ENCODE results near the gene TSPY8. TPM values are rescaled to one million over a fixed set of nuclear protein-coding genes. Genes with fewer than 3 reads are reported as not detected.
"Not testable (repeated sequence)": the region's sequence is repeated elsewhere in the genome, so short reads cannot be mapped to it uniquely, and the experiment has no call there.

The TSPY8 gene, protein sequence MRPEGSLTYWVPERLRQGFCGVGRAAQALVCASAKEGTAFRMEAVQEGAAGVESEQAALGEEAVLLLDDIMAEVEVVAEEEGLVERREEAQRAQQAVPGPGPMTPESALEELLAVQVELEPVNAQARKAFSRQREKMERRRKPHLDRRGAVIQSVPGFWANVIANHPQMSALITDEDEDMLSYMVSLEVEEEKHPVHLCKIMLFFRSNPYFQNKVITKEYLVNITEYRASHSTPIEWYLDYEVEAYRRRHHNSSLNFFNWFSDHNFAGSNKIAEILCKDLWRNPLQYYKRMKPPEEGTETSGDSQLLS
- polyA plus RNA-seq (not detected in 3 replicates), polyA minus RNA-seq (not detected in 3 replicates)
- not detected for polyA plus RNA-seq (2011; ENCODE audit: low read depth)
- polyA plus RNA-seq (2011; cell fraction: cytosol; rRNA removed): not detected in 2 replicates
- not detected in 2 replicates for polyA plus RNA-seq (2011; cell fraction: nucleus; rRNA removed)
- polyA plus RNA-seq (2012; ENCODE audit: low replicate concordance): not detected in 2 replicates
- not detected for polyA minus RNA-seq (2011; cell fraction: cytosol; rRNA and poly(A)+ RNA removed)
- polyA minus RNA-seq (2011; cell fraction: nucleus; rRNA and poly(A)+ RNA removed): not detected in 2 replicates

DNA sequence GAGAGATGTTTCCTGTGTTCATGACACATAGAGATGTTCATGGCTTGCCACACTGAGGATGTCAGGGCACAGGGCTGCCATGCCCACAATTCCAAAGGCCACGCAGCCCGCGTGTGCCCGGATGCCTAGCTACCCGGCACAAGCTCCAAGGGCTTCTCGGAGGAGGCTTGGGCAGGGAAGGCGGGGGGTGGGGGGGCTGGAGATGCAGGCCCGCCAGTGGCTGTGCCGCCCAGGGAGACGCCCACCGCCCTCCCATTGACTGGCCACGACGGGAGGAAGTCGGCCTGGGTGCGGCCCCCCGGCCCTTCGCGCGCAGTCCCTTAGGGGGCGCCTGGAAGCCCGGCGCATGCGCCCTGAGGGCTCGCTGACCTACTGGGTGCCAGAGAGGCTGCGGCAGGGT is at the start of gene TSPY8:
TSPY8 (plus strand) TSS at position 301 of the 400 bp plus-strand sequence; CDS start at position 347, 46 bp downstream.
- H3K9ac ChIP-seq (ENCODE audit: control insufficient read depth, extremely low read depth, insufficient read depth, low read length); H3K27me3 ChIP-seq (ENCODE audit: control insufficient read depth, extremely low read depth, insufficient read depth, low read length); FAIRE-seq; H3K9me1 ChIP-seq (ENCODE audit: control insufficient read depth, extremely low read depth, insufficient read depth, low read length); H3K4me3 ChIP-seq (ENCODE audit: control insufficient read depth in 2 of 3, extremely low read depth in 1 of 3, insufficient read depth in 2 of 3, low read depth in 1 of 3, low read length in 3 of 3); dilution Hi-C loops (cut with MboI; ENCODE audit: extremely low pct_ligation_motif_present, low sequenced_read_pairs); H2AFZ ChIP-seq (ENCODE audit: control insufficient read depth, low read length); H4K20me1 ChIP-seq (ENCODE audit: control insufficient read depth, extremely low read depth, insufficient read depth, low read length); H3K36me3 ChIP-seq (ENCODE audit: control insufficient read depth in 2 of 2, extremely low read depth in 1 of 2, insufficient read depth in 2 of 2, low read length in 2 of 2); H3K79me2 ChIP-seq (ENCODE audit: control insufficient read depth, insufficient read depth, low read length); H3K9me3 ChIP-seq (ENCODE audit: control insufficient read depth, low read depth, low read length); DNase-seq (ENCODE audit: low read depth, low spot score); H3K4me1 ChIP-seq (ENCODE audit: control insufficient read depth, extremely low read depth, insufficient read depth, low read length); H3K27ac ChIP-seq (ENCODE audit: control insufficient read depth, insufficient read depth, low read length); H3K4me2 ChIP-seq (ENCODE audit: control insufficient read depth, extremely low read depth, insufficient read depth, low read depth, low read length): not testable (repeated sequence)

- Histone ChIP-seq H3K4me1 (ENCODE audit: control insufficient read depth, extremely low read depth, insufficient read depth, low read length) (no peaks in the 10 kb centered on the region), H4K20me1 (ENCODE audit: control insufficient read depth, extremely low read depth, insufficient read depth, low read length) (no peaks in the 10 kb centered on the region), H3K9ac (ENCODE audit: control insufficient read depth, extremely low read depth, insufficient read depth, low read length) (no peak overlapping the region), H3K9me3 (ENCODE audit: control insufficient read depth, low read depth, low read length) (no peaks in the 10 kb centered on the region), H3K9me1 (ENCODE audit: control insufficient read depth, extremely low read depth, insufficient read depth, low read length) (no peaks in the 10 kb centered on the region), H3K4me2 (ENCODE audit: control insufficient read depth, extremely low read depth, insufficient read depth, low read depth, low read length) (no peak overlapping the region), H3K79me2 (ENCODE audit: control insufficient read depth, insufficient read depth, low read length) (no peaks in the 10 kb centered on the region), H3K27me3 (ENCODE audit: control insufficient read depth, extremely low read depth, insufficient read depth, low read length) (no peaks in the 10 kb centered on the region), H3K27ac (ENCODE audit: control insufficient read depth, insufficient read depth, low read length) (no peak overlapping the region), H3K4me3 (ENCODE audit: control insufficient read depth in 2 of 3, extremely low read depth in 1 of 3, insufficient read depth in 2 of 3, low read depth in 1 of 3, low read length in 3 of 3) (no peak overlapping the region), H3K36me3 (ENCODE audit: control insufficient read depth in 2 of 2, extremely low read depth in 1 of 2, insufficient read depth in 2 of 2, low read length in 2 of 2) (no peaks in the 10 kb centered on the region), H2AFZ (ENCODE audit: control insufficient read depth, low read length) (no peak overlapping the region)
- FAIRE-seq (no peak), DNase-seq (ENCODE audit: low read depth, low spot score) (no peak)
- no peak for TF ChIP-seq EZH2 (IDR thresholded peaks at IDR 0.05; ENCODE audit: low read length)
- TF ChIP-seq CTCF (optimal IDR thresholded peaks at IDR 0.05 in 1 of 3, IDR thresholded peaks at IDR 0.05 in 1 of 3, conservative IDR thresholded peaks at IDR 0.05 in 1 of 3; ENCODE audit: extremely low read depth in 1 of 3, insufficient read depth in 2 of 3, low read length in 3 of 3): no peak
- dilution Hi-C loops (cut with MboI; ENCODE audit: extremely low pct_ligation_motif_present, low sequenced_read_pairs): no loop called here
Observed at GRCh38 chrY:9320996-9321395, 36.6 kb upstream of the TSPY8 start.

DNA sequence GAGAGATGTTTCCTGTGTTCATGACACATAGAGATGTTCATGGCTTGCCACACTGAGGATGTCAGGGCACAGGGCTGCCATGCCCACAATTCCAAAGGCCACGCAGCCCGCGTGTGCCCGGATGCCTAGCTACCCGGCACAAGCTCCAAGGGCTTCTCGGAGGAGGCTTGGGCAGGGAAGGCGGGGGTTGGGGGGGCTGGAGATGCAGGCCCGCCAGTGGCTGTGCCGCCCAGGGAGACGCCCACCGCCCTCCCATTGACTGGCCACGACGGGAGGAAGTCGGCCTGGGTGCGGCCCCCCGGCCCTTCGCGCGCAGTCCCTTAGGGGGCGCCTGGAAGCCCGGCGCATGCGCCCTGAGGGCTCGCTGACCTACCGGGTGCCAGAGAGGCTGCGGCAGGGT is 20.4 kb upstream of the TSPY8 start, which contains the start of gene TSPY4:
TSPY4 (plus strand) TSS at position 301 of the 400 bp plus-strand sequence; CDS start at position 347, 46 bp downstream.
- H3K27me3 ChIP-seq (ENCODE audit: control insufficient read depth, extremely low read depth, insufficient read depth, low read length); H3K9ac ChIP-seq (ENCODE audit: control insufficient read depth, extremely low read depth, insufficient read depth, low read length); H2AFZ ChIP-seq (ENCODE audit: control insufficient read depth, low read length); dilution Hi-C loops (cut with MboI; ENCODE audit: extremely low pct_ligation_motif_present, low sequenced_read_pairs); H3K9me1 ChIP-seq (ENCODE audit: control insufficient read depth, extremely low read depth, insufficient read depth, low read length); H3K9me3 ChIP-seq (ENCODE audit: control insufficient read depth, low read depth, low read length); H3K4me2 ChIP-seq (ENCODE audit: control insufficient read depth, extremely low read depth, insufficient read depth, low read depth, low read length); H3K4me3 ChIP-seq (ENCODE audit: control insufficient read depth in 2 of 3, extremely low read depth in 1 of 3, insufficient read depth in 2 of 3, low read depth in 1 of 3, low read length in 3 of 3); H3K4me1 ChIP-seq (ENCODE audit: control insufficient read depth, extremely low read depth, insufficient read depth, low read length); H3K36me3 ChIP-seq (ENCODE audit: control insufficient read depth in 2 of 2, extremely low read depth in 1 of 2, insufficient read depth in 2 of 2, low read length in 2 of 2); H4K20me1 ChIP-seq (ENCODE audit: control insufficient read depth, extremely low read depth, insufficient read depth, low read length); DNase-seq (ENCODE audit: low read depth, low spot score); H3K27ac ChIP-seq (ENCODE audit: control insufficient read depth, insufficient read depth, low read length); FAIRE-seq; H3K79me2 ChIP-seq (ENCODE audit: control insufficient read depth, insufficient read depth, low read length): not testable (repeated sequence)

DNA sequence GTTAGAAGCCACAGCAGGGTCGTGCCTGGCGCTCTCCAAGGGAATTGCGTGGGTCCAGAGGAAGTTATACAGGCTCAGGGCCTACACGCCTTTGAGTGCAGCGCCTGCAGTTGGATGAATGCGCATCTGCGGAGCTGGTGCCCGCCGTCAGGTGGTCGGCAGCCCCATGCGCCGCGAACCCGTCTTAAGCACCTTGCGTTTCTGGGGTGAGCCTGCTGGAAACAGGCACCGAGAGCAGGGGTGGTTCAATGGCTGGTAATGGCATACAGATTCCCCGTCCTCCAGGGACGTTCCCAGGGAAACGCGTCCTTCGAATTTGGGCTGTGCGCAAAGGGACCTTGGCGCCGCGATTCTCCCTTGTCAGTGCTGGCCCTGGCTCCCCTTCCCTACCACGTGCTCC is 38.9 kb downstream of the TSPY8 start:
- dilution Hi-C loops (cut with MboI; ENCODE audit: extremely low pct_ligation_motif_present, low sequenced_read_pairs); H3K27me3 ChIP-seq (ENCODE audit: control insufficient read depth, extremely low read depth, insufficient read depth, low read length); H3K27ac ChIP-seq (ENCODE audit: control insufficient read depth, insufficient read depth, low read length); FAIRE-seq; H3K9ac ChIP-seq (ENCODE audit: control insufficient read depth, extremely low read depth, insufficient read depth, low read length); H3K79me2 ChIP-seq (ENCODE audit: control insufficient read depth, insufficient read depth, low read length); DNase-seq (ENCODE audit: low read depth, low spot score); H3K4me2 ChIP-seq (ENCODE audit: control insufficient read depth, extremely low read depth, insufficient read depth, low read depth, low read length); H3K9me3 ChIP-seq (ENCODE audit: control insufficient read depth, low read depth, low read length); H3K36me3 ChIP-seq (ENCODE audit: control insufficient read depth in 2 of 2, extremely low read depth in 1 of 2, insufficient read depth in 2 of 2, low read length in 2 of 2); H3K9me1 ChIP-seq (ENCODE audit: control insufficient read depth, extremely low read depth, insufficient read depth, low read length); H3K4me1 ChIP-seq (ENCODE audit: control insufficient read depth, extremely low read depth, insufficient read depth, low read length); H3K4me3 ChIP-seq (ENCODE audit: control insufficient read depth in 2 of 3, extremely low read depth in 1 of 3, insufficient read depth in 2 of 3, low read depth in 1 of 3, low read length in 3 of 3); H4K20me1 ChIP-seq (ENCODE audit: control insufficient read depth, extremely low read depth, insufficient read depth, low read length); H2AFZ ChIP-seq (ENCODE audit: control insufficient read depth, low read length): not testable (repeated sequence)

All from keratinocyte (primary cell).